ENCODE measurements around the gene PRKACB. TPM values are rescaled to one million over a fixed set of nuclear protein-coding genes. Genes with fewer than 3 reads are reported as not detected.
A peak's percentile ranks its signal among the peaks of the same experiment; 100 is the strongest.

The PRKACB gene
- polyA plus RNA-seq, 1 experiment = 33.4 TPM

- POLR2A ChIA-PET = no interaction called here
These were observed 20.5 kb downstream of the PRKACB start for GRCh38 chr1:84164567-84165021.

GRCh38 chr1:84165601-84166000 lies 21.5 kb downstream of the PRKACB start:
- no peak overlapping the region for H3K27ac ChIP-seq (ENCODE audit: low read depth, low read length)
- H3K9me3 ChIP-seq (ENCODE audit: control insufficient read depth, insufficient read depth, low read length) = no peaks in the 10 kb centered on the region
- no peaks in the 10 kb centered on the region for H3K27me3 ChIP-seq (ENCODE audit: control insufficient read depth, insufficient read depth, low read length)
- no peak for DNase-seq (ENCODE audit: low read depth, low spot score)
- CTCF ChIA-PET = interaction anchor here (1.3 to 1.6 kb wide), 2 partner anchors 21 to 38 kb away, joined by 4 read pairs; partner anchors contain the start of gene PRKACB
- no peak for TF ChIP-seq CTCF (IDR thresholded peaks at IDR 0.05; ENCODE audit: low read depth, low read length)
- no peak overlapping the region for H3K4me3 ChIP-seq (ENCODE audit: low read depth, low read length)
- POLR2A ChIA-PET = no interaction called here

More at GRCh38 chr1:84164567-84165021, 20.5 kb downstream of the PRKACB start:
- Histone ChIP-seq H3K4me3 (ENCODE audit: low read depth, low read length) (peak overlapping the region; percentile 17; the same call in 1 of the 2 replicates), H3K9me3 (ENCODE audit: control insufficient read depth, insufficient read depth, low read length) (no peaks in the 10 kb centered on the region), H3K27me3 (ENCODE audit: control insufficient read depth, insufficient read depth, low read length) (no peaks in the 10 kb centered on the region), H3K27ac (ENCODE audit: low read depth, low read length) (no peak overlapping the region)
- CTCF ChIA-PET = interaction anchor here (1.2 to 1.6 kb wide), 4 partner anchors 20 to 269 kb away, joined by 4 to 6 read pairs (median 4); partner anchors contain the start of gene PRKACB
- no peak for DNase-seq (ENCODE audit: low read depth, low spot score)
- no peak for TF ChIP-seq CTCF (IDR thresholded peaks at IDR 0.05; ENCODE audit: low read depth, low read length)

GRCh38 chr1:84166797-84167196 lies 22.7 kb downstream of the PRKACB start:
- DNase-seq (ENCODE audit: low read depth, low spot score) = no peak
- ChIA-PET POLR2A (no interaction called here), CTCF (no interaction called here)
- no peak overlapping the region for H3K4me3 ChIP-seq (ENCODE audit: low read depth, low read length)
- no peaks in the 10 kb centered on the region for H3K27me3 ChIP-seq (ENCODE audit: control insufficient read depth, insufficient read depth, low read length)
- TF ChIP-seq CTCF (IDR thresholded peaks at IDR 0.05; ENCODE audit: low read depth, low read length) = no peak
- H3K9me3 ChIP-seq (ENCODE audit: control insufficient read depth, insufficient read depth, low read length) = no peaks in the 10 kb centered on the region
- no peak overlapping the region for H3K27ac ChIP-seq (ENCODE audit: low read depth, low read length)

GRCh38 chr1:84168783-84169182 lies 24.7 kb downstream of the PRKACB start:
- CTCF ChIA-PET = no interaction called here
- H3K27me3 ChIP-seq (ENCODE audit: control insufficient read depth, insufficient read depth, low read length) = no peaks in the 10 kb centered on the region
- H3K9me3 ChIP-seq (ENCODE audit: control insufficient read depth, insufficient read depth, low read length) = no peaks in the 10 kb centered on the region
- TF ChIP-seq CTCF (IDR thresholded peaks at IDR 0.05; ENCODE audit: low read depth, low read length) = no peak
- H3K27ac ChIP-seq (ENCODE audit: low read depth, low read length) = no peak overlapping the region
- no peak overlapping the region for H3K4me3 ChIP-seq (ENCODE audit: low read depth, low read length)
- DNase-seq (ENCODE audit: low read depth, low spot score) = no peak
- POLR2A ChIA-PET = no interaction called here

- ChIA-PET CTCF (interaction anchor here (1.0 to 1.1 kb wide), 2 partner anchors 450 to 602 kb away, joined by 3 read pairs; no protein-coding TSS in a partner anchor), POLR2A (no interaction called here)
- no peak overlapping the region for H3K27ac ChIP-seq (ENCODE audit: low read depth, low read length)
- no peak for TF ChIP-seq CTCF (IDR thresholded peaks at IDR 0.05; ENCODE audit: low read depth, low read length)
- no peaks in the 10 kb centered on the region for H3K9me3 ChIP-seq (ENCODE audit: control insufficient read depth, insufficient read depth, low read length)
- H3K27me3 ChIP-seq (ENCODE audit: control insufficient read depth, insufficient read depth, low read length) = no peaks in the 10 kb centered on the region
- no peak overlapping the region for H3K4me3 ChIP-seq (ENCODE audit: low read depth, low read length)
- no peak for DNase-seq (ENCODE audit: low read depth, low spot score)
These were observed 26.1 kb downstream of the PRKACB start for GRCh38 chr1:84170171-84170570.

Data from AG04450 (cell line).